Neutrophil (primary cell): ENCODE measurements around the gene LCK.
A peak's percentile ranks its signal among the peaks of the same experiment; 100 is the strongest.
"Not testable (repeated sequence)": the region's sequence is repeated elsewhere in the genome, so short reads cannot be mapped to it uniquely, and the experiment has no call there.

ENCODE experiments used
- H3K27ac ChIP-seq: fragments of 200-600 bp; sonication (generic); 2 replicates; pipeline ENCODE4 v1.5.1; 2016; ENCODE audit warnings: mild to moderate bottlenecking, moderate library complexity
- H3K27me3 ChIP-seq: fragments of 200-600 bp; sonication (generic); 2 replicates; pipeline ENCODE4 v1.6.0; 2016; ENCODE audit warnings: mild to moderate bottlenecking
- H3K36me3 ChIP-seq: fragments of 200-600 bp; sonication (generic); 2 replicates; pipeline ENCODE4 v1.5.1; 2017
- H3K4me1 ChIP-seq, 2 experiments: fragments of 200-600 bp in 1 of 2; sonication (generic) in 1 of 2; 1 replicate in 1 of 2; 2 replicates in 1 of 2; pipeline versions ENCODE4 v1.5.1 to v1.6.1; 2013 to 2016; ENCODE audit warnings: low read depth in 1 of 2, low read length in 1 of 2, mild to moderate bottlenecking in 1 of 2, moderate library complexity in 1 of 2; ENCODE audit not compliant: control insufficient read depth in 1 of 2, insufficient read depth in 1 of 2
- H3K4me3 ChIP-seq, 2 experiments: fragments of 200-600 bp in 1 of 2; sonication (generic) in 1 of 2; 1 replicate in 1 of 2; 2 replicates in 1 of 2; pipeline ENCODE4 v1.5.1; 2013 to 2016; ENCODE audit warnings: low read depth in 1 of 2, low read length in 1 of 2, mild to moderate bottlenecking in 1 of 2, moderate library complexity in 1 of 2
- H3K9me3 ChIP-seq: fragments of 200-600 bp; sonication (generic); 2 replicates; pipeline ENCODE4 v1.5.1; 2016
- CTCF ChIP-seq: fragments of 200-600 bp; sonication (generic); IDR thresholded peaks from 2 replicates; pipeline ENCODE4 v1.5.1; 2016; ENCODE audit warnings: antibody characterized with exemption

LCK gene

GRCh38 chr1:32285658-32286057, 34.6 kb downstream of the LCK start:
- Histone ChIP-seq H3K9me3 (no peaks in the 10 kb centered on the region), H3K36me3 (no peaks in the 10 kb centered on the region), H3K27ac (no peak overlapping the region), H3K4me1 (no peaks in the 10 kb centered on the region), H3K27me3 (no peaks in the 10 kb centered on the region), H3K4me3 (no peak overlapping the region)
- no peak for TF ChIP-seq CTCF

GRCh38 chr1:32286763-32287162, 35.7 kb downstream of the LCK start:
- H3K4me1 ChIP-seq: peaks cover 3 to 7% of the 10 kb centered on the region in 2 experiments
- H3K27me3 ChIP-seq: no peaks in the 10 kb centered on the region
- H3K27ac ChIP-seq: no peak overlapping the region
- no peaks in the 10 kb centered on the region for H3K9me3 ChIP-seq
- H3K4me3 ChIP-seq: no peak overlapping the region
- no peak for TF ChIP-seq CTCF
- H3K36me3 ChIP-seq: no peaks in the 10 kb centered on the region

GRCh38 chr1:32289256-32289655, 38.2 kb downstream of the LCK start:
- H3K4me1 ChIP-seq: peaks cover 17 to 18% of the 10 kb centered on the region in 2 experiments
- H3K9me3 ChIP-seq: no peaks in the 10 kb centered on the region
- H3K27ac ChIP-seq: no peak overlapping the region
- H3K4me3 ChIP-seq: no peak overlapping the region
- TF ChIP-seq CTCF: no peak
- H3K36me3 ChIP-seq: no peaks in the 10 kb centered on the region
- no peaks in the 10 kb centered on the region for H3K27me3 ChIP-seq

GRCh38 chr1:32291145-32291707, 40.2 kb downstream of the LCK start:
- H3K36me3 ChIP-seq: no peaks in the 10 kb centered on the region
- H3K4me1 ChIP-seq: peaks cover 17 to 18% of the 10 kb centered on the region in 2 experiments
- no peaks in the 10 kb centered on the region for H3K27me3 ChIP-seq
- no peaks in the 10 kb centered on the region for H3K9me3 ChIP-seq
- H3K27ac ChIP-seq: peak overlapping the region; percentile 82
- H3K4me3 ChIP-seq: peak overlapping the region; percentile 65 to 90
- TF ChIP-seq CTCF: no peak

GRCh38 chr1:32291708-32292538, 40.9 kb downstream of the LCK start, which contains the start of gene HDAC1:
Gene HDAC1, plus strand, starts transcription at chr1:32292083. Its CDS starts 87 bp downstream, at chr1:32292170.
- peak; percentile 27 for TF ChIP-seq CTCF

GRCh38 chr1:32298211-32298610, 47.1 kb downstream of the LCK start:
- peaks cover 16% of the 10 kb centered on the region for H3K36me3 ChIP-seq
- not testable (repeated sequence) for H3K4me3 ChIP-seq, H3K27ac ChIP-seq, H3K4me1 ChIP-seq, H3K9me3 ChIP-seq, H3K27me3 ChIP-seq

More at GRCh38 chr1:32291708-32292538, 40.9 kb downstream of the LCK start, which contains the start of gene HDAC1:
- Histone ChIP-seq H3K4me3 (peak within 1 kb of the TSS; percentile 65 to 90), H3K4me1 (peaks cover 17 to 18% of the 10 kb centered on the region in 2 experiments), H3K27me3 (no peaks in the 10 kb centered on the region), H3K9me3 (no peaks in the 10 kb centered on the region), H3K27ac (peak within 1 kb of the TSS; percentile 82), H3K36me3 (no peaks in the 10 kb centered on the region)
